ENCODE measurements around the gene ULBP3.

- TF ChIP-seq EP300 (IDR thresholded peaks at IDR 0.05), result no peak
- TF ChIP-seq POLR2AphosphoS5 (IDR thresholded peaks at IDR 0.05), result no peak
These were observed 33.9 kb upstream of the ULBP3 start for GRCh38 chr6:150102750-150103270.

All from gastroesophageal sphincter (tissue), 2 donors.